H1 (cell line): ENCODE data around the gene DCTD. TPM values are rescaled to one million over a fixed set of nuclear protein-coding genes. Genes with fewer than 3 reads are reported as not detected.

ENCODE experiments used
- CTCF ChIA-PET: fragments of 300-600 bp; sonication (Branson Sonifier 250); formaldehyde crosslinking; loops from one replicate; lab custom pipeline; 2021; ENCODE audit not compliant: partially characterized antibody; lab: Charles Lee
- POLR2A ChIA-PET: fragments of 300-600 bp; sonication (Branson Sonifier 250); formaldehyde crosslinking; loops from one replicate; lab custom pipeline; 2021; ENCODE audit warnings: inconsistent platforms; ENCODE audit not compliant: partially characterized antibody; lab: Charles Lee
- DNase-seq, 2 experiments: peaks; one replicate each; pipeline versions ENCODE4 v3.0.0 to v3.0.0-alpha.2; 2010 to 2022; ENCODE audit warnings: low spot score in 2 of 2, low read depth in 1 of 2, mixed read lengths in 1 of 2
- FAIRE-seq: peaks from 2 replicates; lab custom pipeline; 2011; peaks lifted over from hg19 to GRCh38; lab: Jason Lieb, UNC
- H2AFZ ChIP-seq: 2 replicates; pipeline ENCODE4 v1.8.1; 2012; ENCODE audit warnings: low read length, inconsistent platforms
- H2AK5ac ChIP-seq: 2 replicates; pipeline ENCODE4 v1.6.1; 2013; ENCODE audit warnings: low read depth, low read length
- H2BK120ac ChIP-seq: replicated peaks from 2 replicates; pipeline ENCODE3; 2013; ENCODE audit warnings: low read depth, low read length, inconsistent platforms
- H2BK12ac ChIP-seq: 2 replicates; pipeline ENCODE4 v1.6.1; 2013; ENCODE audit warnings: low read depth, low read length
- H2BK15ac ChIP-seq: 2 replicates; pipeline ENCODE4 v1.6.1; 2013; ENCODE audit warnings: low read length
- H2BK20ac ChIP-seq: 2 replicates; pipeline ENCODE4 v1.6.1; 2013; ENCODE audit warnings: low read length
- H2BK5ac ChIP-seq: 2 replicates; pipeline ENCODE4 v1.6.1; 2013; ENCODE audit warnings: low read depth, low read length
- H3K14ac ChIP-seq: 2 replicates; pipeline ENCODE4 v1.6.1; 2013; ENCODE audit warnings: inconsistent platforms; ENCODE audit not compliant: insufficient read length
- H3K18ac ChIP-seq: 2 replicates; pipeline ENCODE4 v1.6.1; 2013; ENCODE audit warnings: low read length; ENCODE audit errors: extremely low read depth
- H3K23ac ChIP-seq: 2 replicates; pipeline ENCODE4 v1.6.1; 2013; ENCODE audit warnings: inconsistent platforms; ENCODE audit not compliant: insufficient read length
- H3K23me2 ChIP-seq: 2 replicates; pipeline ENCODE4 v1.6.1; 2013; ENCODE audit warnings: low read depth, low read length
- H3K27ac ChIP-seq: 2 replicates; pipeline ENCODE4 v1.6.1; 2011; ENCODE audit warnings: low read depth, low read length, inconsistent platforms
- H3K27me3 ChIP-seq, 4 experiments: replicated peaks in 1 of 4; 1 replicate in 1 of 4; 2 replicates in 3 of 4; pipeline versions ENCODE4 v1.6.1 to v1.8.1; 2011 to 2013; ENCODE audit warnings: low read length in 3 of 4, mild to moderate bottlenecking in 3 of 4, inconsistent platforms in 2 of 4, mixed read lengths in 2 of 4, moderate library complexity in 1 of 4; ENCODE audit not compliant: control insufficient read depth in 3 of 4, insufficient read depth in 3 of 4; ENCODE audit errors: extremely low read depth in 1 of 4
- H3K36me3 ChIP-seq, 4 experiments: 2 replicates each; pipeline versions ENCODE4 v1.6.1 to v1.8.1; 2011 to 2013; ENCODE audit warnings: mild to moderate bottlenecking in 4 of 4, low read length in 3 of 4, moderate library complexity in 2 of 4, control low read depth in 1 of 4, inconsistent platforms in 1 of 4; ENCODE audit not compliant: insufficient read depth in 4 of 4, control insufficient read depth in 2 of 4
- H3K4ac ChIP-seq: replicated peaks from 2 replicates; pipeline ENCODE3; 2013; ENCODE audit warnings: low read length, low read depth, mixed read lengths, inconsistent platforms; ENCODE audit not compliant: insufficient read length
- H3K4me1 ChIP-seq, 4 experiments: replicated peaks in 1 of 4; 1 replicate in 1 of 4; 2 replicates in 3 of 4; pipeline versions ENCODE4 v1.6.1 to v1.8.1; 2011 to 2013; ENCODE audit warnings: low read length in 3 of 4, inconsistent platforms in 2 of 4, mixed read lengths in 1 of 4; ENCODE audit not compliant: insufficient read depth in 4 of 4, control insufficient read depth in 3 of 4
- H3K4me2 ChIP-seq, 2 experiments: 2 replicates each; pipeline versions ENCODE4 v1.6.1 to v1.8.1; 2011 to 2013; ENCODE audit warnings: low read depth in 2 of 2, low read length in 2 of 2, control low read depth in 1 of 2, inconsistent platforms in 1 of 2, mild to moderate bottlenecking in 1 of 2; ENCODE audit not compliant: insufficient read depth in 1 of 2
- H3K4me3 ChIP-seq, 4 experiments: fragments of 200-600, 300-600 bp in 1 of 4; sonication (generic), shearing (Covaris generic), sonication (Bioruptor Twin) in 1 of 4; 2 replicates each; pipeline versions ENCODE4 v1.5.1 to v1.8.1; 2011 to 2016; ENCODE audit warnings: low read length in 4 of 4, low read depth in 3 of 4, control low read depth in 2 of 4, inconsistent platforms in 2 of 4, mild to moderate bottlenecking in 2 of 4, mixed read lengths in 1 of 4, moderate library complexity in 1 of 4; ENCODE audit not compliant: insufficient read depth in 2 of 4; ENCODE audit errors: extremely low read depth in 1 of 4
- H3K56ac ChIP-seq: replicated peaks from 2 replicates; pipeline ENCODE3; 2013; ENCODE audit warnings: low read depth, mild to moderate bottlenecking, mixed read lengths, low read length, inconsistent platforms; ENCODE audit not compliant: insufficient read length
- H3K79me1 ChIP-seq: 2 replicates; pipeline ENCODE4 v1.6.1; 2013; ENCODE audit warnings: low read depth, low read length, control low read depth
- H3K79me2 ChIP-seq, 2 experiments: 2 replicates each; pipeline versions ENCODE4 v1.6.1 to v1.8.1; 2012 to 2013; ENCODE audit warnings: low read length in 2 of 2, mild to moderate bottlenecking in 2 of 2, inconsistent platforms in 1 of 2; ENCODE audit not compliant: insufficient read depth in 2 of 2, control insufficient read depth in 1 of 2
- H3K9ac ChIP-seq, 4 experiments: replicated peaks in 1 of 4; 1 replicate in 1 of 4; 2 replicates in 3 of 4; pipeline versions ENCODE4 v1.6.1 to v1.8.1; 2011 to 2013; ENCODE audit warnings: low read depth in 3 of 4, low read length in 3 of 4, control low read depth in 2 of 4, mild to moderate bottlenecking in 2 of 4, moderate library complexity in 2 of 4, inconsistent platforms in 1 of 4; ENCODE audit errors: extremely low read depth in 1 of 4
- H3K9me3 ChIP-seq, 2 experiments: 2 replicates each; pipeline versions ENCODE4 v1.6.1 to v1.8.1; 2012 to 2013; ENCODE audit warnings: mild to moderate bottlenecking in 2 of 2, moderate library complexity in 2 of 2, control low read depth in 1 of 2, inconsistent platforms in 1 of 2, low read depth in 1 of 2, low read length in 1 of 2, mixed read lengths in 1 of 2; ENCODE audit not compliant: insufficient read depth in 2 of 2
- H4K20me1 ChIP-seq, 2 experiments: replicated peaks in 1 of 2; 2 replicates each; pipeline versions ENCODE3 to v1.8.1; 2011 to 2013; ENCODE audit warnings: inconsistent platforms in 2 of 2, low read length in 2 of 2, mild to moderate bottlenecking in 1 of 2; ENCODE audit not compliant: insufficient read depth in 2 of 2, control insufficient read depth in 1 of 2
- H4K5ac ChIP-seq: 2 replicates; pipeline ENCODE4 v1.6.1; 2013; ENCODE audit warnings: low read length, low read depth, mixed read lengths, inconsistent platforms; ENCODE audit not compliant: insufficient read length
- H4K8ac ChIP-seq: 2 replicates; pipeline ENCODE4 v1.8.0; 2013; ENCODE audit warnings: mild to moderate bottlenecking, moderate library complexity, low read length, inconsistent platforms; ENCODE audit not compliant: insufficient read depth; ENCODE audit errors: extremely low read depth
- H4K91ac ChIP-seq: replicated peaks from 2 replicates; pipeline ENCODE3; 2013; ENCODE audit warnings: low read length, mixed read lengths, inconsistent platforms; ENCODE audit not compliant: insufficient read length
- ASH2L ChIP-seq: fragments of 200-600, 300-600 bp; sonication (generic); IDR thresholded peaks from one replicate; pipeline ENCODE4 v1.7.1; 2017; ENCODE audit warnings: low read length
- ATF3 ChIP-seq: IDR thresholded peaks from 2 replicates; pipeline ENCODE4 v1.6.1; 2011; ENCODE audit warnings: low read depth, mild to moderate bottlenecking, low read length; ENCODE audit not compliant: insufficient read depth
- BACH1 ChIP-seq: IDR thresholded peaks from 2 replicates; pipeline ENCODE4 v1.6.1; 2012; ENCODE audit warnings: low read length, improper control_type of control experiment
- BRCA1 ChIP-seq: IDR thresholded peaks from 2 replicates; pipeline ENCODE4 v1.6.1; 2012; ENCODE audit warnings: low read depth, low read length, improper control_type of control experiment
- CBX8 ChIP-seq: fragments of 300-800, 300-1000 bp; sonication (generic); IDR thresholded peaks from 2 replicates; pipeline ENCODE4 v1.7.1; 2016; ENCODE audit warnings: low read depth, low read length, borderline replicate concordance
- EZH2 ChIP-seq: fragments of 200-600 bp; sonication (generic); IDR thresholded peaks from 2 replicates; pipeline ENCODE4 v1.7.1; 2012; ENCODE audit warnings: low read depth, mild to moderate bottlenecking, moderate library complexity, low read length, inconsistent platforms; ENCODE audit not compliant: severe bottlenecking
- GABPA ChIP-seq: IDR thresholded peaks from 2 replicates; pipeline ENCODE4 v1.6.1; 2011; ENCODE audit warnings: mild to moderate bottlenecking, low read length, moderate library complexity, borderline replicate concordance; ENCODE audit not compliant: insufficient read depth
- HDAC6 ChIP-seq: IDR thresholded peaks from one replicate; pipeline ENCODE4 v1.7.1; 2012; ENCODE audit warnings: low read depth, mild to moderate bottlenecking, inconsistent platforms, low read length, moderate library complexity
- MAFK ChIP-seq: IDR thresholded peaks from 2 replicates; pipeline ENCODE4 v1.6.1; 2012; ENCODE audit warnings: low read depth, mild to moderate bottlenecking, improper control_type of control experiment, low read length
- POU5F1 ChIP-seq: IDR thresholded peaks from 2 replicates; pipeline ENCODE4 v1.6.1; 2011; ENCODE audit warnings: low read depth, mild to moderate bottlenecking, low read length, moderate library complexity
- RBBP5 ChIP-seq: IDR thresholded peaks from 2 replicates; pipeline ENCODE4 v1.7.1; 2012; ENCODE audit warnings: low read depth, mild to moderate bottlenecking, inconsistent platforms, low read length, moderate library complexity, borderline replicate concordance
- TCF12 ChIP-seq: IDR thresholded peaks from 2 replicates; pipeline ENCODE4 v1.6.1; 2011; ENCODE audit warnings: low read depth, mild to moderate bottlenecking, low read length
- YY1 ChIP-seq: IDR thresholded peaks from 2 replicates; pipeline ENCODE4 v1.6.1; 2011; ENCODE audit warnings: low read depth, mild to moderate bottlenecking, low read length
- ZNF274 ChIP-seq: IDR thresholded peaks from 2 replicates; pipeline ENCODE4 v1.7.0; 2012; ENCODE audit warnings: low read length, borderline replicate concordance; ENCODE audit errors: extremely low read depth
- whole genome bisulfite sequencing, 2 experiments: shearing (Covaris generic) in 1 of 2; methylation state at CpG; one replicate each; pipeline versions ENCODE4 v1.1.6 to v1.1.7; 2013 to 2015; ENCODE audit warnings: low lambda C conversion rate in 2 of 2, mixed read lengths in 2 of 2, inconsistent platforms in 1 of 2, low coverage in 1 of 2, missing lambda C conversion rate in 1 of 2; ENCODE audit not compliant: insufficient replicate concordance in 2 of 2, insufficient coverage in 1 of 2, insufficient read length in 1 of 2; ENCODE audit errors: extremely low coverage in 1 of 2, missing lambda C conversion rate in 1 of 2; 5-methylcytosine and 5-hydroxymethylcytosine counted together
- polyA plus RNA-seq, 7 experiments: library from polyadenylated mRNA; depleted of rRNA in 3 of 7; stranded (reverse) in 5 of 7; unstranded in 2 of 7; fragments of >200 nt in 5 of 7; fragments of 200-250 nt in 2 of 7; gene quantifications; 1 replicate in 5 of 7; 2 replicates in 1 of 7; 4 replicates in 1 of 7; pipeline versions ENCODE4 v1.2.1 to v1.2.3, GENCODE V29; 2011 to 2013; ENCODE audit warnings: missing spikeins in 2 of 7, mixed read lengths in 2 of 7
- total RNA-seq: library from RNA; stranded (reverse); fragmentation: NEBNext Ultra II Directional; extraction: Animal tissue kit (Norgen Biotek cat#: 25700); gene quantifications from 2 replicates; pipeline ENCODE4 v1.2.1, GENCODE V29; 2021

Gene DCTD
- total and polyA plus RNA-seq, 2 of the 8 experiments (the other 6 are each of a cell fraction or from before 2014, with no cell fraction given), result 60.2 to 69.5 TPM

DNA sequence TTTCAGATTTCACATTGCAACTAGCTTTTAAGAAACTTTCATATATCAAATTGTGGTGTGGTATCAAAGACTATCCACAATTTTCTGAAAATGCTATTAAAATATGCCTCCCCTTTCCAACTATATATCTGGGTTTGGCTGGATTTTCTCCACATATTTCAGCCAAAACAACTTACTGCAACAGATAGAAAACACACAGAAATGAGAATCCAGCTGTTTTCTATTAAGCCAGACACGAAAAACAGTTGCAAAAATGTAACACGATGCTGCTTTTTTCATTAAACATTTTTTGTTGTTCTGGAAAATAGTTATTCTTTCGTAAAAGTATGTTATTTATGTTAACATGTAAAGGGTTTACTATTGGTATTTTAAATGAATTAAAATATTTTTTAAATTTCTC is 33.1 kb downstream of the DCTD start:
- no peak for TF ChIP-seq BACH1
- TF ChIP-seq TCF12, result no peak
- TF ChIP-seq ATF3, result no peak
- no peak for TF ChIP-seq ZNF274
- TF ChIP-seq MAFK, result no peak
- TF ChIP-seq YY1, result no peak
- TF ChIP-seq CBX8, result no peak
- TF ChIP-seq GABPA, result no peak
- no peak for TF ChIP-seq ASH2L
- TF ChIP-seq RBBP5, result no peak
- no peak for TF ChIP-seq HDAC6
- no peak for TF ChIP-seq BRCA1
- TF ChIP-seq POU5F1, result no peak
- TF ChIP-seq EZH2, result no peak
- no peak overlapping the region for H3K9ac ChIP-seq
- H3K27ac ChIP-seq, result no peak overlapping the region
- H2BK5ac ChIP-seq, result no peak overlapping the region
- no peak overlapping the region for H4K91ac ChIP-seq
- H2BK12ac ChIP-seq, result no peak overlapping the region
- no peak overlapping the region for H2AK5ac ChIP-seq
- peaks cover 0 to 27% (median 7%) of the 10 kb centered on the region in 4 experiments; a peak in 5 of 8 replicates for H3K36me3 ChIP-seq
- H3K4me2 ChIP-seq, result no peak overlapping the region
- no peak for DNase-seq
- H3K18ac ChIP-seq, result no peak overlapping the region
- peaks cover 0 to 2% (median 0%) of the 10 kb centered on the region in 4 experiments; a peak in 1 of 7 replicates for H3K4me1 ChIP-seq
- no peak overlapping the region for H3K23ac ChIP-seq
- no peak overlapping the region for H4K8ac ChIP-seq
- H3K27me3 ChIP-seq, result no peaks in the 10 kb centered on the region
- peaks cover 6% of the 10 kb centered on the region in 2 experiments; a peak in 1 of 4 replicates for H3K9me3 ChIP-seq
- no peak overlapping the region for H2BK20ac ChIP-seq
- H4K20me1 ChIP-seq, result no peaks in the 10 kb centered on the region
- H2BK120ac ChIP-seq, result no peak overlapping the region
- H3K79me2 ChIP-seq, result no peaks in the 10 kb centered on the region
- no peak overlapping the region for H2BK15ac ChIP-seq
- no peak for FAIRE-seq
- no peak overlapping the region for H3K4me3 ChIP-seq
- H4K5ac ChIP-seq, result no peak overlapping the region
- POLR2A ChIA-PET, result no interaction called here
- H2AFZ ChIP-seq, result no peak overlapping the region
- WGBS, 2 experiments, result 97% methylated on average over 3 of the region's 3 CpGs; no CpG with 5 or more reads in 1 of the 2 experiments
- CTCF ChIA-PET, result interaction anchor here (1.0 to 1.6 kb wide), 3 partner anchors 13 to 48 kb away, joined by 3 read pairs; no protein-coding TSS in a partner anchor
- H3K14ac ChIP-seq, result no peak overlapping the region
- H3K23me2 ChIP-seq, result no peaks in the 10 kb centered on the region
- no peak overlapping the region for H3K4ac ChIP-seq
- no peaks in the 10 kb centered on the region for H3K79me1 ChIP-seq
- H3K56ac ChIP-seq, result no peak overlapping the region
